Heart left ventricle (tissue), 16 donors: ENCODE results near the gene TNFRSF8. TPM values are rescaled to one million over a fixed set of nuclear protein-coding genes. Genes with fewer than 3 reads are reported as not detected.

Experiments
- ATAC-seq, 4 donors: fragments of 200-7000 bp; cut with Tn5 transposase; one replicate each; pipeline ENCODE4 v1.9.1; 2020 to 2022; ENCODE audit warnings: moderate library complexity in 4 of 4, mild to moderate bottlenecking in 3 of 4, moderate number of reproducible peaks in 1 of 4
- DNase-seq, 5 donors: peaks; one replicate each; pipeline ENCODE4 v3.0.0-alpha.2; 2020
- H3K27ac ChIP-seq, 12 donors: fragments of 200-600 bp; sonication (generic) in 4 of 12; one replicate each; pipeline versions ENCODE4 v1.5.0 to v1.8.0; 2016 to 2022; ENCODE audit warnings: mild to moderate bottlenecking in 2 of 12
- H3K27me3 ChIP-seq, 9 donors: fragments of 200-600 bp; sonication (generic) in 2 of 9; one replicate each; pipeline versions ENCODE4 v1.5.1 to v1.8.0; 2016 to 2022; ENCODE audit warnings: mild to moderate bottlenecking in 3 of 9
- H3K36me3 ChIP-seq, 9 donors: fragments of 200-600 bp; sonication (generic) in 2 of 9; one replicate each; pipeline versions ENCODE4 v1.5.0 to v1.8.0; 2018 to 2022; ENCODE audit warnings: mild to moderate bottlenecking in 2 of 9
- H3K4me1 ChIP-seq, 12 donors: fragments of 200-600 bp; sonication (generic) in 4 of 12; one replicate each; pipeline versions ENCODE4 v1.5.0 to v1.8.0; 2016 to 2022; ENCODE audit warnings: mild to moderate bottlenecking in 3 of 12
- H3K4me3 ChIP-seq, 12 donors: fragments of 200-600 bp; sonication (generic) in 4 of 12; one replicate each; pipeline versions ENCODE4 v1.5.0 to v1.8.0; 2017 to 2022; ENCODE audit warnings: mild to moderate bottlenecking in 9 of 12, moderate library complexity in 4 of 12
- H3K9me3 ChIP-seq, 12 donors: fragments of 200-600 bp; sonication (generic) in 4 of 12; one replicate each; pipeline versions ENCODE4 v1.5.0 to v1.8.0; 2016 to 2022; ENCODE audit warnings: mild to moderate bottlenecking in 1 of 12
- POLR2A ChIP-seq, 2 donors: fragments of 450-650 bp; IDR thresholded peaks; one replicate each; pipeline ENCODE4 v1.6.1; 2017; ENCODE audit warnings: antibody characterized with exemption in 2 of 2, mild to moderate bottlenecking in 2 of 2, moderate library complexity in 2 of 2
- WGBS, 4 donors: extraction: QIAGEN DNeasy Blood & Tissue Kit in 2 of 4; methylation state at CpG; one replicate each; pipeline versions ENCODE4 v1.1.5 to v1.1.7; 2013 to 2018; 5-methylcytosine and 5-hydroxymethylcytosine counted together
- intact Hi-C, 10 donors: fragments of 100-400 bp; cut with DNase I; formaldehyde crosslinking; loops; one replicate each; pipeline versions ENCODE4 v1.11.1 to v1.14.2; 2022
- polyA plus RNA-seq, 2 donors: library from polyadenylated mRNA; stranded (reverse); fragments of 200-250 nt; gene quantifications; one replicate each; pipeline ENCODE4 v1.2.3, GENCODE V29; 2013
- total RNA-seq, 9 donors: library from RNA; depleted of rRNA in 2 of 9; stranded (reverse); fragments of >200 nt in 2 of 9; fragmentation: NEBNext Ultra II Directional in 3 of 9; extraction: Animal tissue kit (Norgen Biotek cat#: 25700) in 3 of 9; gene quantifications; one replicate each; pipeline versions ENCODE4 v1.1.0 to v1.2.4, GENCODE V29; 2016 to 2023
- TF ChIP-seq, protein P1 (sequence below), 12 donors: fragments of 200-600 bp; sonication (generic) in 4 of 12; IDR thresholded peaks; one replicate each; pipeline versions ENCODE4 v1.5.0 to v1.8.0; 2018 to 2022; ENCODE audit warnings: antibody characterized with exemption in 12 of 12, mild to moderate bottlenecking in 5 of 12
- donor health status: ischemic (EF 13 %, LVEDD 7.1; RV severe dilation, severe dysfunction).
- donor health status: healthy with polysubstance abuse.
- donor health status: DM: no; HTN: yes; CAD: no.
- donor health status: DM: no; HTN: no; CAD: no.
- donor health status: ischemic (EF 25% LVEDD 6.9; RV normal size, moderate dysfunction).
- donor health status: ischemic (EF 25% LVEDD 5.7; RV mildly dilated, moderate dysfunction).
- donor health status: healthy.
- donor health status: DM: yes; HTN: yes; CAD: no.
- donor health status: ischemic (EF 35%, LVEDD 5.7; RV mildly dilated, moderate dysfunction).
- donor health status: nonischemic (EF 11% LVEDD 7.7; RV severe dilation, severe dysfunction).
- donor health status: DM: yes; HTN: yes; CAD: no.
- donor health status: PGD.
- donor health status: ischemic (EF 29% LVEDD 5.4; RV normal size, mild dysfunction).
- donor health status: nonischemic (EF 23%, LVEDD 6.1; RV moderate dilation, normal function).

The TNFRSF8 gene
- total and polyA plus RNA-seq, 11 donors: 0.51 to 4.5 (median 0.76) TPM

- WGBS, 4 donors: 76 to 84% (median 77%) methylated on average over 17 to 24 of the region's 24 CpGs
- peak overlapping the region in 2 of 12 donors; percentile 7 to 35 for H3K4me3 ChIP-seq
- intact Hi-C loops: no loop called here
- no peaks in the 10 kb centered on the region for H3K27me3 ChIP-seq
- H3K9me3 ChIP-seq: no peaks in the 10 kb centered on the region
- peaks cover 0 to 23% (median 0%) of the 10 kb centered on the region in 9 donors for H3K36me3 ChIP-seq
- ATAC-seq (no peak), DNase-seq (no peak)
- peaks cover 14 to 100% (median 67%) of the 10 kb centered on the region in 12 donors for H3K4me1 ChIP-seq
- TF ChIP-seq, protein P1, sequence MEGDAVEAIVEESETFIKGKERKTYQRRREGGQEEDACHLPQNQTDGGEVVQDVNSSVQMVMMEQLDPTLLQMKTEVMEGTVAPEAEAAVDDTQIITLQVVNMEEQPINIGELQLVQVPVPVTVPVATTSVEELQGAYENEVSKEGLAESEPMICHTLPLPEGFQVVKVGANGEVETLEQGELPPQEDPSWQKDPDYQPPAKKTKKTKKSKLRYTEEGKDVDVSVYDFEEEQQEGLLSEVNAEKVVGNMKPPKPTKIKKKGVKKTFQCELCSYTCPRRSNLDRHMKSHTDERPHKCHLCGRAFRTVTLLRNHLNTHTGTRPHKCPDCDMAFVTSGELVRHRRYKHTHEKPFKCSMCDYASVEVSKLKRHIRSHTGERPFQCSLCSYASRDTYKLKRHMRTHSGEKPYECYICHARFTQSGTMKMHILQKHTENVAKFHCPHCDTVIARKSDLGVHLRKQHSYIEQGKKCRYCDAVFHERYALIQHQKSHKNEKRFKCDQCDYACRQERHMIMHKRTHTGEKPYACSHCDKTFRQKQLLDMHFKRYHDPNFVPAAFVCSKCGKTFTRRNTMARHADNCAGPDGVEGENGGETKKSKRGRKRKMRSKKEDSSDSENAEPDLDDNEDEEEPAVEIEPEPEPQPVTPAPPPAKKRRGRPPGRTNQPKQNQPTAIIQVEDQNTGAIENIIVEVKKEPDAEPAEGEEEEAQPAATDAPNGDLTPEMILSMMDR (IDR thresholded peaks at IDR 0.05): no peak
- no peak for TF ChIP-seq POLR2A (IDR thresholded peaks at IDR 0.05)
- peak overlapping the region in 10 of 12 donors; percentile 38 to 96 (median 69) for H3K27ac ChIP-seq
Measured at GRCh38 chr1:12177156-12177998, 114.3 kb downstream of the TNFRSF8 start.

DNA sequence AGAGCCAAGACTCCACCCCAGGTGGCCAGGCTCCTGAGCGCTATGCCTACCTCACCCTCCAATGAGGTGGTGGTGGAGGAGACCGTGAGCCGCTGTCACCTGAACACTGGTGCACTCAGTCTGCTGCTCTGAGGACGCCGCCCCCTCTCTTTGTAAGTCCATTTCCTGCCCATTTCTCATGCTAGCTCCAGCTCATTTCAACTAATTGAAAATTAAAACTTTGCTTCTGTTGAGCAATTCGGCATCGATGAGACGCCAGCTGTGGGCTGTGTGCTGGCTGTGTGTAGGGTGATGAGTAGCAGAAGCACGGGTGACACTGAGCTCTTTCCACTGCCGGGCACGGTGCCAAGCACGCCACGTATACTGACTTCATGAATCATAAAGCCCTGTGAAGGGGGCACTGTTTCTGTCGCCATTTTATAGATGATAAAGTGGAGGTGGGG, 114.9 kb downstream of the TNFRSF8 start:
- Histone ChIP-seq H3K9me3 (no peaks in the 10 kb centered on the region), H3K36me3 (peaks cover 0 to 21% (median 0%) of the 10 kb centered on the region in 9 donors), H3K4me1 (peaks cover 14 to 100% (median 63%) of the 10 kb centered on the region in 12 donors), H3K4me3 (peak overlapping the region in 2 of 12 donors; percentile 7 to 35), H3K27me3 (no peaks in the 10 kb centered on the region), H3K27ac (peak overlapping the region in 11 of 12 donors; percentile 50 to 96 (median 67))
- 23 to 34% (median 27%) methylated on average over 14 of the region's 14 CpGs for WGBS, 4 donors
- intact Hi-C loops: no loop called here
- DNase-seq (peak in 3 of 5 donors; percentile 79 to 90 (median 82)), ATAC-seq (peak in 2 of 4 donors; percentile 19 to 24)
- TF ChIP-seq, protein P1 (IDR thresholded peaks at IDR 0.05): no peak
- TF ChIP-seq POLR2A (IDR thresholded peaks at IDR 0.05): no peak

GRCh38 chr1:12178511-12178910, 115.4 kb downstream of the TNFRSF8 start:
- H3K4me3 ChIP-seq: peak overlapping the region in 1 of 12 donors; percentile 35
- WGBS, 4 donors: 65 to 72% (median 66%) methylated on average over 11 of the region's 11 CpGs
- peak overlapping the region in 11 of 12 donors; percentile 50 to 96 (median 67) for H3K27ac ChIP-seq
- H3K9me3 ChIP-seq: no peaks in the 10 kb centered on the region
- peaks cover 14 to 100% (median 60%) of the 10 kb centered on the region in 12 donors for H3K4me1 ChIP-seq
- DNase-seq (no peak), ATAC-seq (no peak)
- intact Hi-C loops: no loop called here
- H3K27me3 ChIP-seq: no peaks in the 10 kb centered on the region
- no peak for TF ChIP-seq POLR2A (IDR thresholded peaks at IDR 0.05)
- TF ChIP-seq, protein P1 (IDR thresholded peaks at IDR 0.05): no peak
- peaks cover 0 to 21% (median 0%) of the 10 kb centered on the region in 9 donors for H3K36me3 ChIP-seq

DNA sequence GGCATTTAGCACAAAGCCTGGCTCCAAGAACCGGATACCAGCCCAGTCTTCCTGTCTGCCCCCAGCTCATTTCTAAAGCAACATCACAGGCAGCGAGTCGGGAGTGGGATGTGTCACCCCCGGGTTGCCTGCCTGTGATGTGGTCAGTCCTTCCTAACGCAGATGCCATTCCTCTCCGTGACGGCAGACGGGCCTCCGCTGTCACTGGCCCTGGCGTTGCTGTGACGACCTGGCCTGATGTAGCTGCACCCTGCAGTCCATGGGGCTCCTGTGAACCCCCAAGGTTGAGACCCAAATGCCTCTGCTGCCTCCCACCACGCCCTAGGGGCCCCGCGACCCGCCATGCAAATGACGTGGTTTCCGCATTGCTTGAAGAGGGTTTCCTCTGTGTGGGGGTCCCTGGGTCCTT, 116.0 kb downstream of the TNFRSF8 start:
- ATAC-seq (peak in 2 of 4 donors; percentile 3 to 13), DNase-seq (no peak)
- intact Hi-C loops: no loop called here
- Histone ChIP-seq H3K4me1 (peaks cover 14 to 100% (median 61%) of the 10 kb centered on the region in 12 donors), H3K36me3 (peaks cover 0 to 21% (median 0%) of the 10 kb centered on the region in 9 donors), H3K27me3 (no peaks in the 10 kb centered on the region), H3K27ac (peak overlapping the region; percentile 16 to 96 (median 62)), H3K4me3 (peak overlapping the region in 1 of 12 donors; percentile 35), H3K9me3 (no peaks in the 10 kb centered on the region)
- no peak for TF ChIP-seq POLR2A (IDR thresholded peaks at IDR 0.05)
- TF ChIP-seq, protein P1 (IDR thresholded peaks at IDR 0.05): no peak
- 45 to 62% (median 59%) methylated on average over 14 to 17 of the region's 17 CpGs for whole genome bisulfite sequencing, 4 donors
